HCT116 (cell line): ENCODE data around the gene MCC. TPM values are rescaled to one million over a fixed set of nuclear protein-coding genes. Genes with fewer than 3 reads are reported as not detected.

Experiments
- ATAC-seq: fragments of 200-7000 bp; cut with Tn5 transposase; 2 replicates; pipeline ENCODE4 v1.9.1; 2020; ENCODE audit warnings: mild to moderate bottlenecking, moderate library complexity
- BruUV-seq: library from RNA; stranded (reverse); fragments of 400-500 nt; replicated peaks from 2 replicates; lab custom pipeline; 2021; lab: Mats Ljungman, UMichigan
- CTCF ChIA-PET: fragments of 300-600 bp; sonication (Branson Sonifier 250); formaldehyde crosslinking; loops from one replicate; lab custom pipeline; 2021; ENCODE audit warnings: antibody characterized with exemption; lab: Charles Lee
- POLR2A ChIA-PET: fragments of 300-600, 350-600 bp; sonication (Branson Sonifier 250); formaldehyde crosslinking; loops from one replicate; lab custom pipeline; 2021; ENCODE audit warnings: antibody characterized with exemption; lab: Charles Lee
- RAD21 ChIA-PET, 2 experiments: fragments of 300-600 bp; sonication (Branson Sonifier 250); formaldehyde crosslinking; loops; one replicate each; lab custom pipeline; 2023; ENCODE audit warnings: low total read pairs in 2 of 2; ENCODE audit not compliant: uncharacterized antibody in 2 of 2, unreplicated experiment in 2 of 2, low non-redundant PET in 1 of 2; lab: Charles Lee
- DNase-seq: peaks from one replicate; pipeline ENCODE4 v3.0.0-alpha.2; 2010; ENCODE audit warnings: low read depth, low spot score
- H2AFZ ChIP-seq: fragments of 200-600 bp; shearing (Covaris generic), sonication (generic); 2 replicates; pipeline ENCODE4 v1.6.1; 2017; ENCODE audit warnings: low read depth, mixed run types, mixed read lengths, antibody characterized with exemption, low read length; ENCODE audit not compliant: poor library complexity, severe bottlenecking
- H3K27ac ChIP-seq: 2 replicates; pipeline ENCODE4 v1.5.1; 2012; ENCODE audit warnings: low read depth, low read length
- H3K27me3 ChIP-seq: fragments of 200-600 bp; sonication (generic); 2 replicates; pipeline ENCODE4 v1.6.1; 2016; ENCODE audit warnings: mixed run types, low read length, mixed read lengths; ENCODE audit not compliant: insufficient read depth
- H3K36me3 ChIP-seq, 2 experiments: fragments of 200-500 bp in 1 of 2; fragments of 200-600 bp in 1 of 2; sonication (Bioruptor generic) in 1 of 2; sonication (generic) in 1 of 2; 2 replicates each; pipeline versions ENCODE4 v1.5.1 to v1.6.1; 2014 to 2016; ENCODE audit warnings: low read length in 2 of 2, inconsistent platforms in 1 of 2, mixed read lengths in 1 of 2, mixed run types in 1 of 2; ENCODE audit not compliant: insufficient read depth in 2 of 2, control insufficient read depth in 1 of 2
- H3K4me1 ChIP-seq, 2 experiments: fragments of 200-600 bp in 1 of 2; sonication (generic) in 1 of 2; 2 replicates each; pipeline versions ENCODE4 v1.5.1 to v1.6.1; 2012 to 2017; ENCODE audit warnings: low read length in 2 of 2, inconsistent platforms in 1 of 2, mild to moderate bottlenecking in 1 of 2, mixed read lengths in 1 of 2, mixed run types in 1 of 2, moderate library complexity in 1 of 2; ENCODE audit not compliant: insufficient read depth in 2 of 2, control insufficient read depth in 1 of 2
- H3K4me2 ChIP-seq: fragments of 200-600 bp; sonication (generic); 2 replicates; pipeline ENCODE4 v1.6.1; 2017; ENCODE audit warnings: mixed run types, low read length, mixed read lengths
- H3K4me3 ChIP-seq, 2 experiments: fragments of 200-600 bp in 1 of 2; sonication (generic) in 1 of 2; replicated peaks in 1 of 2; 2 replicates each; pipeline ENCODE4 v1.5.1; 2011 to 2016; ENCODE audit warnings: low read length in 2 of 2, control low read depth in 1 of 2, low read depth in 1 of 2, mild to moderate bottlenecking in 1 of 2, mixed read lengths in 1 of 2, mixed run types in 1 of 2
- H3K79me2 ChIP-seq: fragments of 200-600 bp; sonication (generic); 2 replicates; pipeline ENCODE4 v1.6.1; 2017; ENCODE audit warnings: mild to moderate bottlenecking, mixed run types, low read length, moderate library complexity, mixed read lengths; ENCODE audit not compliant: insufficient read depth
- H3K9ac ChIP-seq: fragments of 200-600 bp; sonication (generic); 2 replicates; pipeline ENCODE4 v1.6.1; 2016; ENCODE audit warnings: low read length, mixed read lengths
- H3K9me2 ChIP-seq: fragments of 200-600 bp; sonication (generic), shearing (Covaris generic); 2 replicates; pipeline ENCODE4 v1.6.1; 2017; ENCODE audit warnings: mixed run types, mild to moderate bottlenecking, moderate library complexity; ENCODE audit not compliant: insufficient read depth
- H3K9me3 ChIP-seq, 2 experiments: fragments of 200-500 bp in 1 of 2; fragments of 200-600 bp in 1 of 2; sonication (Bioruptor generic) in 1 of 2; sonication (generic) in 1 of 2; 2 replicates each; pipeline ENCODE4 v1.6.1; 2014 to 2017; ENCODE audit warnings: low read length in 2 of 2, mixed read lengths in 2 of 2, inconsistent platforms in 1 of 2, low read depth in 1 of 2, mild to moderate bottlenecking in 1 of 2, mixed run types in 1 of 2, moderate library complexity in 1 of 2; ENCODE audit not compliant: control insufficient read depth in 1 of 2, insufficient read depth in 1 of 2
- H4K20me1 ChIP-seq: fragments of 200-600 bp; sonication (generic), shearing (Covaris generic); 2 replicates; pipeline ENCODE4 v1.6.1; 2017; ENCODE audit warnings: mixed run types, mild to moderate bottlenecking, moderate library complexity; ENCODE audit not compliant: insufficient read depth
- EZH2phosphoT487 ChIP-seq: fragments of 200-600 bp; IDR thresholded peaks from 2 replicates; pipeline ENCODE4 v1.6.1; 2018; ENCODE audit warnings: antibody characterized with exemption, borderline replicate concordance
- FOSL1 ChIP-seq: IDR thresholded peaks from 2 replicates; pipeline ENCODE4 v1.6.1; 2012; ENCODE audit warnings: low read depth
- JUND ChIP-seq: IDR thresholded peaks from 2 replicates; pipeline ENCODE4 v1.6.1; 2012
- MAX ChIP-seq: IDR thresholded peaks from 2 replicates; pipeline ENCODE4 v1.6.1; 2012
- POLR2AphosphoS5 ChIP-seq: IDR thresholded peaks from 2 replicates; pipeline ENCODE4 v1.6.1; 2011; ENCODE audit warnings: mild to moderate bottlenecking, low read depth, low read length, moderate library complexity
- RAD21 ChIP-seq: IDR thresholded peaks from 2 replicates; pipeline ENCODE4 v1.6.1; 2012; ENCODE audit warnings: low read depth, mild to moderate bottlenecking
- SP1 ChIP-seq: IDR thresholded peaks from 2 replicates; pipeline ENCODE4 v1.6.1; 2012; ENCODE audit warnings: low read depth
- SRF ChIP-seq: IDR thresholded peaks from 2 replicates; pipeline ENCODE4 v1.6.1; 2012; ENCODE audit warnings: low read depth
- TCF7L2 ChIP-seq: IDR thresholded peaks from 2 replicates; pipeline ENCODE4 v1.7.0; 2011; ENCODE audit warnings: borderline replicate concordance, inconsistent platforms; ENCODE audit not compliant: insufficient read depth, insufficient read length; ENCODE audit errors: extremely low read depth
- YY1 ChIP-seq: IDR thresholded peaks from 2 replicates; pipeline ENCODE4 v1.6.1; 2011; ENCODE audit warnings: low read length, low read depth, moderate library complexity, mild to moderate bottlenecking; ENCODE audit not compliant: insufficient replicate concordance; ENCODE audit errors: extremely low read depth
- ZBTB33 ChIP-seq: IDR thresholded peaks from 2 replicates; pipeline ENCODE4 v1.6.1; 2011; ENCODE audit warnings: mild to moderate bottlenecking, low read length, moderate library complexity; ENCODE audit not compliant: insufficient replicate concordance; ENCODE audit errors: extremely low read depth
- ZNF274 ChIP-seq: fragments of 200-500 bp; sonication (Bioruptor generic); IDR thresholded peaks from 2 replicates; pipeline ENCODE4 v1.6.1; 2014; ENCODE audit warnings: mild to moderate bottlenecking, low read depth, low read length, inconsistent platforms
- intact Hi-C: fragments of 100-400 bp; cut with micrococcal nuclease; formaldehyde crosslinking; loops from 2 replicates; pipeline ENCODE4 v1.10.0; 2022
- total RNA-seq: library from RNA; stranded (reverse); gene quantifications from one replicate; pipeline ENCODE4 v1.2.1, GENCODE V29; 2021; ENCODE audit not compliant: unreplicated experiment
- TF ChIP-seq, protein P1 (sequence below), 3 experiments: fragments of 200-600 bp in 1 of 3; sonication (generic) in 1 of 3; IDR thresholded peaks in 2 of 3; conservative IDR thresholded peaks in 1 of 3; 2 replicates each; pipeline ENCODE4 v1.5.1; 2012 to 2017; ENCODE audit warnings: low read depth in 2 of 3, low read length in 2 of 3, antibody characterized with exemption in 1 of 3, borderline replicate concordance in 1 of 3, control low read depth in 1 of 3, mild to moderate bottlenecking in 1 of 3, mixed read lengths in 1 of 3, mixed run types in 1 of 3, moderate library complexity in 1 of 3; ENCODE audit not compliant: insufficient read depth in 1 of 3

MCC gene
- total RNA-seq, 1 experiment from 2014 or later, result 20.1 TPM

DNA sequence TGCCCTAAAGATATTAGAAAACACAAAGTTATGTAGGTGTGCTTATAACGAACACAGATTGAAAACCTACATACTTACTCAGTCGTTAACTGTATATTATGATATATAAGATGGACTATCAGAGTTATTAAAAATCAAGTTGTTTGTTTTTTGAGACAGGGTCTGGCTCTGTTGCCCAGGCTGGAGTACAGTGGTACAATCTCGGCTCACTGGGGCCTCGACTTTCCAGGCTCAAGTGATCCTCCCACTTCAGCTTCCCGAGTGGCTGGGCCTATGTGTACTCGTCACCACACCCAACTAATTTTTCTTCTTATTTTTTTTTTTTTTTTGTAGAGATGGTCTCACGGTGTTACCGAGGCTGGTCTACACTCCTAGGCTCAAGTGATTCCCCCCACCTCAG, 211.8 kb downstream of the MCC start:
- no peak overlapping the region for H3K9ac ChIP-seq
- no TSS peak for BruUV-seq
- ATAC-seq (no peak), DNase-seq (no peak)
- H4K20me1 ChIP-seq, result no peaks in the 10 kb centered on the region
- H3K4me3 ChIP-seq, result no peak overlapping the region
- H2AFZ ChIP-seq, result no peak overlapping the region
- TF ChIP-seq, protein P1, sequence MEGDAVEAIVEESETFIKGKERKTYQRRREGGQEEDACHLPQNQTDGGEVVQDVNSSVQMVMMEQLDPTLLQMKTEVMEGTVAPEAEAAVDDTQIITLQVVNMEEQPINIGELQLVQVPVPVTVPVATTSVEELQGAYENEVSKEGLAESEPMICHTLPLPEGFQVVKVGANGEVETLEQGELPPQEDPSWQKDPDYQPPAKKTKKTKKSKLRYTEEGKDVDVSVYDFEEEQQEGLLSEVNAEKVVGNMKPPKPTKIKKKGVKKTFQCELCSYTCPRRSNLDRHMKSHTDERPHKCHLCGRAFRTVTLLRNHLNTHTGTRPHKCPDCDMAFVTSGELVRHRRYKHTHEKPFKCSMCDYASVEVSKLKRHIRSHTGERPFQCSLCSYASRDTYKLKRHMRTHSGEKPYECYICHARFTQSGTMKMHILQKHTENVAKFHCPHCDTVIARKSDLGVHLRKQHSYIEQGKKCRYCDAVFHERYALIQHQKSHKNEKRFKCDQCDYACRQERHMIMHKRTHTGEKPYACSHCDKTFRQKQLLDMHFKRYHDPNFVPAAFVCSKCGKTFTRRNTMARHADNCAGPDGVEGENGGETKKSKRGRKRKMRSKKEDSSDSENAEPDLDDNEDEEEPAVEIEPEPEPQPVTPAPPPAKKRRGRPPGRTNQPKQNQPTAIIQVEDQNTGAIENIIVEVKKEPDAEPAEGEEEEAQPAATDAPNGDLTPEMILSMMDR (IDR thresholded peaks at IDR 0.05 in 2 of 3, conservative IDR thresholded peaks at IDR 0.05 in 1 of 3; ENCODE audit: borderline replicate concordance in 1 of 3, insufficient read depth in 1 of 3, low read depth in 2 of 3, low read length in 2 of 3), result no peak
- H3K36me3 ChIP-seq, result no peaks in the 10 kb centered on the region
- no peaks in the 10 kb centered on the region for H3K9me3 ChIP-seq
- no peak overlapping the region for H3K27ac ChIP-seq
- ChIA-PET RAD21 (no interaction called here), CTCF (no interaction called here), POLR2A (no interaction called here)
- intact Hi-C loops, result no loop called here
- no peaks in the 10 kb centered on the region for H3K9me2 ChIP-seq
- no peak overlapping the region for H3K4me2 ChIP-seq
- H3K79me2 ChIP-seq, result no peaks in the 10 kb centered on the region
- H3K27me3 ChIP-seq, result no peaks in the 10 kb centered on the region
- H3K4me1 ChIP-seq, result peaks cover 0 to 3% of the 10 kb centered on the region in 2 experiments; a peak in 1 of 4 replicates

DNA sequence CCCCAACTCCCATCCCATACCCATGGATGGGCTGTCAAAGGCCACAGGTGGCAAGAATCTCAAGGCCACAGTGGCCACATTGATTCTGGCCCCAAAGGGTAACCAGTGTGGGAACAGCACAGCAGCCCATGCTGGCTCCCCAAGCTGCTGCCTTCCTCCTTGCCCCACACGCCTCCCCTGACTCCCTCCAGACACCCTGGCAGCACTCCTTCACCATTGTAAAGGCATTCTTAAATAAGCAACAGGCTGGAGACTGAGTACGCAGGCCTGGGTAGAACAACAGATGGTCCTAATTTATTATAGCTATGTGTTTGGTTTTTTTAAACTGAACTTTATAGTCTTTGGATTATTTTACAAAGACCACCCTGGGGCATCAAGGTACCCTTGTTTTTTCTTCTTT, 212.3 kb downstream of the MCC start:
- intact Hi-C loops, result no loop called here
- POLR2A ChIA-PET, result no interaction called here
- no peaks in the 10 kb centered on the region for H3K36me3 ChIP-seq
- CTCF ChIA-PET, result no interaction called here
- RAD21 ChIA-PET, result no interaction called here
- H3K27ac ChIP-seq, result no peak overlapping the region
- no peaks in the 10 kb centered on the region for H3K9me2 ChIP-seq
- H3K79me2 ChIP-seq, result no peaks in the 10 kb centered on the region
- H3K4me1 ChIP-seq, result peaks cover 0 to 3% of the 10 kb centered on the region in 2 experiments; a peak in 1 of 4 replicates
- H2AFZ ChIP-seq, result no peak overlapping the region
- no peak overlapping the region for H3K4me2 ChIP-seq
- H3K9ac ChIP-seq, result no peak overlapping the region
- no peaks in the 10 kb centered on the region for H3K9me3 ChIP-seq
- no TSS peak for BruUV-seq
- no peak overlapping the region for H3K4me3 ChIP-seq
- no peaks in the 10 kb centered on the region for H3K27me3 ChIP-seq
- no peak for DNase-seq
- H4K20me1 ChIP-seq, result no peaks in the 10 kb centered on the region
- no peak for ATAC-seq
- TF ChIP-seq RAD21, result no peak
- TF ChIP-seq TCF7L2, result no peak
- TF ChIP-seq YY1, result no peak
- no peak for TF ChIP-seq ZBTB33
- TF ChIP-seq EZH2phosphoT487, result no peak
- no peak for TF ChIP-seq ZNF274
- TF ChIP-seq FOSL1, result no peak
- TF ChIP-seq SRF, result no peak
- no peak for TF ChIP-seq MAX
- no peak for TF ChIP-seq POLR2AphosphoS5
- no peak for TF ChIP-seq JUND
- no peak for TF ChIP-seq SP1
